ENCODE results near the gene HDLBP.
"Not testable (repeated sequence)": the region's sequence is repeated elsewhere in the genome, so short reads cannot be mapped to it uniquely, and the experiment has no call there.

The HDLBP gene

GRCh38 chr2:241308267-241308666 lies 7.2 kb downstream of the HDLBP start:
- DNase-seq (ENCODE audit: low read depth in 2 of 2) = no peak

GRCh38 chr2:241307055-241307454 lies 8.4 kb downstream of the HDLBP start:
- DNase-seq (ENCODE audit: low read depth in 2 of 2) = no peak

GRCh38 chr2:241304039-241304670 lies 11.3 kb downstream of the HDLBP start:
- DNase-seq (ENCODE audit: low read depth in 2 of 2) = no peak

GRCh38 chr2:241302759-241303651 lies 12.5 kb downstream of the HDLBP start:
- no peak for DNase-seq (ENCODE audit: low read depth in 2 of 2)

- no peak for DNase-seq (ENCODE audit: low read depth in 2 of 2)
These were observed 13.4 kb downstream of the HDLBP start for GRCh38 chr2:241302083-241302482.

GRCh38 chr2:241300000-241300399 lies 15.5 kb downstream of the HDLBP start:
- DNase-seq (ENCODE audit: low read depth in 2 of 2) = no peak

GRCh38 chr2:241298673-241299072 lies 16.8 kb downstream of the HDLBP start:
- DNase-seq (ENCODE audit: low read depth in 2 of 2) = no peak

- DNase-seq (ENCODE audit: low read depth in 2 of 2) = no peak
These were observed 18.7 kb downstream of the HDLBP start for GRCh38 chr2:241296767-241297166.

- DNase-seq (ENCODE audit: low read depth in 2 of 2) = no peak
These were observed 20.0 kb downstream of the HDLBP start for GRCh38 chr2:241295326-241296095.

- not testable (repeated sequence) for DNase-seq (ENCODE audit: low read depth in 2 of 2)
These were observed 22.1 kb downstream of the HDLBP start for GRCh38 chr2:241293378-241293797.

- no peak for DNase-seq (ENCODE audit: low read depth in 2 of 2)
These were observed 23.5 kb downstream of the HDLBP start for GRCh38 chr2:241291977-241292376.

- no peak for DNase-seq (ENCODE audit: low read depth in 2 of 2)
These were observed 24.3 kb downstream of the HDLBP start for GRCh38 chr2:241291153-241291552.

GRCh38 chr2:241289597-241289996 lies 25.9 kb downstream of the HDLBP start:
- DNase-seq (ENCODE audit: low read depth in 2 of 2) = no peak

GRCh38 chr2:241289053-241289452 lies 26.4 kb downstream of the HDLBP start:
- no peak for DNase-seq (ENCODE audit: low read depth in 2 of 2)

- no peak for DNase-seq (ENCODE audit: low read depth in 2 of 2)
These were observed 27.1 kb downstream of the HDLBP start for GRCh38 chr2:241288324-241288888.

- DNase-seq (ENCODE audit: low read depth in 2 of 2) = no peak
These were observed 29.0 kb downstream of the HDLBP start for GRCh38 chr2:241286348-241287090.

GRCh38 chr2:241285596-241285995 lies 29.9 kb downstream of the HDLBP start:
- DNase-seq (ENCODE audit: low read depth in 2 of 2) = no peak

- DNase-seq (ENCODE audit: low read depth in 2 of 2) = no peak
These were observed 32.9 kb downstream of the HDLBP start for GRCh38 chr2:241282555-241282954.

- DNase-seq (ENCODE audit: low read depth in 2 of 2) = no peak
These were observed 35.2 kb downstream of the HDLBP start for GRCh38 chr2:241280291-241280690.

- DNase-seq (ENCODE audit: low read depth in 2 of 2) = no peak
These were observed 35.6 kb downstream of the HDLBP start for GRCh38 chr2:241279828-241280227.

GRCh38 chr2:241279413-241279812 lies 36.1 kb downstream of the HDLBP start:
- no peak for DNase-seq (ENCODE audit: low read depth in 2 of 2)

All from fibroblast of skin of left biceps (primary cell).